Measurements from ENCODE around the gene PCOLCE2.

The PCOLCE2 gene

GRCh38 chr3:142808103-142808917, 80.6 kb downstream of the PCOLCE2 start:
- DNase-seq: no peak

GRCh38 chr3:142802891-142803290, 86.0 kb downstream of the PCOLCE2 start:
- no peak for DNase-seq

- DNase-seq: no peak
These were observed 87.1 kb downstream of the PCOLCE2 start for GRCh38 chr3:142801746-142802145.

- DNase-seq: no peak
These were observed 92.1 kb downstream of the PCOLCE2 start for GRCh38 chr3:142796823-142797222.

GRCh38 chr3:142795332-142795731, 93.6 kb downstream of the PCOLCE2 start:
- DNase-seq: no peak

GRCh38 chr3:142794508-142794907, 94.4 kb downstream of the PCOLCE2 start:
- no peak for DNase-seq

- DNase-seq: no peak
These were observed 101.2 kb downstream of the PCOLCE2 start for GRCh38 chr3:142787719-142788118.

- no peak for DNase-seq
These were observed 102.9 kb downstream of the PCOLCE2 start for GRCh38 chr3:142785996-142786395.

GRCh38 chr3:142784228-142784627, 104.7 kb downstream of the PCOLCE2 start:
- DNase-seq: no peak

- DNase-seq: no peak
These were observed 106.3 kb downstream of the PCOLCE2 start for GRCh38 chr3:142782616-142783015.

- DNase-seq: no peak
These were observed 109.3 kb downstream of the PCOLCE2 start for GRCh38 chr3:142779591-142779990.

- no peak for DNase-seq
These were observed 110.3 kb downstream of the PCOLCE2 start for GRCh38 chr3:142778541-142778940.

GRCh38 chr3:142777927-142778326, 111.0 kb downstream of the PCOLCE2 start:
- no peak for DNase-seq

- no peak for DNase-seq
These were observed 120.5 kb downstream of the PCOLCE2 start for GRCh38 chr3:142768338-142768737.

Measured in NCI-H2029 treated with DMSO at 0.1 percent for 48 hours (cell line).